IPS-15b (cell line): ENCODE measurements around the gene SH3RF1.

Experiments
- H3K27me3 ChIP-seq: one replicate; pipeline ENCODE4 v1.6.1; 2013; ENCODE audit warnings: low read length; ENCODE audit not compliant: control insufficient read depth, insufficient read depth
- H3K36me3 ChIP-seq: one replicate; pipeline ENCODE4 v1.6.1; 2013; ENCODE audit warnings: low read length; ENCODE audit not compliant: control insufficient read depth, insufficient read depth
- H3K4me1 ChIP-seq: one replicate; pipeline ENCODE4 v1.6.1; 2013; ENCODE audit warnings: mild to moderate bottlenecking, low read length; ENCODE audit not compliant: control insufficient read depth, insufficient read depth
- H3K4me3 ChIP-seq: one replicate; pipeline ENCODE4 v1.5.1; 2013; ENCODE audit warnings: low read depth, low read length
- H3K9ac ChIP-seq: one replicate; pipeline ENCODE4 v1.6.1; 2013; ENCODE audit warnings: low read depth, mild to moderate bottlenecking, low read length
- H3K9me3 ChIP-seq: one replicate; pipeline ENCODE4 v1.6.1; 2013; ENCODE audit warnings: mild to moderate bottlenecking, low read length; ENCODE audit not compliant: control insufficient read depth, insufficient read depth

Gene SH3RF1

DNA sequence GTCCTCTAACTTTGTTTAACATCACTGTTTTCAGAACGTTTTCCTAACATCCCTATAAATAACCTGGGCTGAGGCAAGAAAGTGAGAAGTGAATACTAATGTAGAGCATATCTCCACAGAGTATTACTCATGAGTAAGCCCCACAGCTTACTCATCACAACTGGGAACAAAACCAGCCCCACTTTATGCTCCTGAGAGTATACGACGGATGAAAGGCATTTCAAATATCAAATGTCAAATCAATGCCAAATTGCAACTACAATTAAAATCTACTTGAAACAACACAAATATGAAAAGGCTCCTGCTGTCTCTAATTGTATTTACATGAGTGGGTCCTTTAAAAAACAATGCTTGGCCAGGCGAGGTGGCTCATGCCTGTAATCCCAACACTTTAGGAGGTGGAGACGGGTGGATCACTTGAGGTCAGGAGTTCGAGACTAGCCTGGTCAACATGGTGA lies 41.2 kb downstream of the SH3RF1 start:
- peaks cover 2% of the 10 kb centered on the region for H3K4me1 ChIP-seq
- H3K9me3 ChIP-seq: no peaks in the 10 kb centered on the region
- no peaks in the 10 kb centered on the region for H3K36me3 ChIP-seq
- no peak overlapping the region for H3K4me3 ChIP-seq
- no peak overlapping the region for H3K9ac ChIP-seq
- no peaks in the 10 kb centered on the region for H3K27me3 ChIP-seq

DNA sequence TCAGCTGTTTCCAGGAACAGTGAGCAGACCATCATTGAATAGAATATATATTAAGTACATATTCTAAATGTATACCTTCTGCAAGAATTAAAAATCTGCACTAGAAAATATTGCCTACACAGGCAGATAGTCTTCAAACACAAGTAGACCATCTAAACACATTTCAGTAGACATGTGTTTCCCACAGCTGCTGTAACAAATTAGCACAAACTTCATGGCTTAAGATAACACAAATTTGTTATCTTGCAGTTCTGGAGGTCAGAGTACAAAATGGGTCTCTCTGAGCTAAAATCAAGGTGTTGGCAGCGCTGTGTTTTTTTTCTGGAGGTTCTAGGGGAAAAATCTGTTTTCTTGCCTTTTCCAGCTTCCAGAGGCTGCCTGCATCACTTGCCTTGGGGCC lies 42.7 kb downstream of the SH3RF1 start:
- H3K4me1 ChIP-seq: peaks cover 2% of the 10 kb centered on the region
- H3K27me3 ChIP-seq: no peaks in the 10 kb centered on the region
- no peaks in the 10 kb centered on the region for H3K9me3 ChIP-seq
- H3K9ac ChIP-seq: no peak overlapping the region
- no peaks in the 10 kb centered on the region for H3K36me3 ChIP-seq
- H3K4me3 ChIP-seq: no peak overlapping the region

- Histone ChIP-seq H3K9ac (no peak overlapping the region), H3K4me1 (peaks cover 2% of the 10 kb centered on the region), H3K4me3 (no peak overlapping the region), H3K36me3 (no peaks in the 10 kb centered on the region), H3K9me3 (no peaks in the 10 kb centered on the region), H3K27me3 (no peaks in the 10 kb centered on the region)
Measured at GRCh38 chr4:169226565-169226964, 44.2 kb downstream of the SH3RF1 start.

- Histone ChIP-seq H3K9ac (no peak overlapping the region), H3K4me3 (no peak overlapping the region), H3K27me3 (no peaks in the 10 kb centered on the region), H3K36me3 (no peaks in the 10 kb centered on the region), H3K9me3 (no peaks in the 10 kb centered on the region), H3K4me1 (peaks cover 2% of the 10 kb centered on the region)
Measured at GRCh38 chr4:169225812-169226211, 44.9 kb downstream of the SH3RF1 start.

GRCh38 chr4:169225058-169225751 lies 45.6 kb downstream of the SH3RF1 start:
- H3K9me3 ChIP-seq: no peaks in the 10 kb centered on the region
- no peak overlapping the region for H3K4me3 ChIP-seq
- H3K9ac ChIP-seq: no peak overlapping the region
- H3K4me1 ChIP-seq: peaks cover 2% of the 10 kb centered on the region
- H3K27me3 ChIP-seq: no peaks in the 10 kb centered on the region
- no peaks in the 10 kb centered on the region for H3K36me3 ChIP-seq

GRCh38 chr4:169222761-169223160 lies 48.0 kb downstream of the SH3RF1 start:
- Histone ChIP-seq H3K36me3 (no peaks in the 10 kb centered on the region), H3K9me3 (no peaks in the 10 kb centered on the region), H3K4me3 (no peak overlapping the region), H3K9ac (no peak overlapping the region), H3K27me3 (no peaks in the 10 kb centered on the region), H3K4me1 (peaks cover 2% of the 10 kb centered on the region)

GRCh38 chr4:169221662-169222061 lies 49.1 kb downstream of the SH3RF1 start:
- no peaks in the 10 kb centered on the region for H3K9me3 ChIP-seq
- no peaks in the 10 kb centered on the region for H3K27me3 ChIP-seq
- H3K36me3 ChIP-seq: no peaks in the 10 kb centered on the region
- H3K4me3 ChIP-seq: no peak overlapping the region
- peaks cover 2% of the 10 kb centered on the region for H3K4me1 ChIP-seq
- no peak overlapping the region for H3K9ac ChIP-seq

DNA sequence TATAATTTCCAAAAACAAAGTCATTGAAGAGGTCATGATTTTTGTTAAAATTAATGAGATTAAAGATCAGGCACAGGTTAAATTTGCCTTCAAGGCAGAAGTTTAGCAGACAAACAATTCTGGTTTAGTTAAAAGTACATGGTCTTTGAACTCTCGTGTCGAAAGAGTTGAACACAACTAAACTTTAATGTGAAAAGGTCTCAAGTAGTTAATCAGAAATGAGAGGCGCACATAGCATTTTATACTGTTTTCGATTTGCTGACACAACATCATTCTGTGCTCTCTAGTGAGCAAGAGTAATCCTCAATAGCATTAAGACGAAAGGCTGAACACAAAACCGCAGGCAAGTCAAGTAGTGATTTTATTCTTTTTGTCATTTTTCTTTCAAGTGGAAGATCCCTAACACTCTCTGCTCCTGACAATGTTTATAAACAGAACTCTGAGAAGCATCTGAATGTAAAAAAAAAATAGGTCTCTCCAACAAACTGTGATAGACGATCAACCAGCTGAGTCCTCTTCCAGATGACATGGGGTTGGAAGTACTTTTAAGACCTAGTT lies 49.8 kb downstream of the SH3RF1 start:
- no peaks in the 10 kb centered on the region for H3K36me3 ChIP-seq
- no peak overlapping the region for H3K4me3 ChIP-seq
- H3K4me1 ChIP-seq: peaks cover 2% of the 10 kb centered on the region
- no peaks in the 10 kb centered on the region for H3K9me3 ChIP-seq
- H3K27me3 ChIP-seq: no peaks in the 10 kb centered on the region
- H3K9ac ChIP-seq: no peak overlapping the region

DNA sequence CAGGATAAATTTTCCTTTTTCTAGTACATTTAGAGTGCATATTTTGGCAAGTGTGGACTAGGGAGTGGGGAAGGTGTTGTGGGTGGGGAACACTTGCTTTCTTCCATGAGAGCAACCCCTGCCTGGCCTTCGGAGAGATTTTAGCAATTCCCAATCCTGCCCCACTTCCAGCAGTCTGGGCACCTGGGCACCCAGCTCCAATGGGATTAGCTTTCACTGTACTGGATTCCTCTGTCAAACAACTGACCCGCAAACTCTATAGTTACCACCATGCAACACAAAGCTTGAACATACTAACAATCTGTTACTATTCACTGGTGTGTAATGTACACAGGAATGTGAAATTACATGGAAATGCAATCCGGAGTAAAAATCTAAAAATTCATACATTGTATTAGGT lies 50.3 kb downstream of the SH3RF1 start:
- H3K9me3 ChIP-seq: no peaks in the 10 kb centered on the region
- no peak overlapping the region for H3K4me3 ChIP-seq
- no peak overlapping the region for H3K9ac ChIP-seq
- H3K27me3 ChIP-seq: no peaks in the 10 kb centered on the region
- H3K36me3 ChIP-seq: no peaks in the 10 kb centered on the region
- peaks cover 2% of the 10 kb centered on the region for H3K4me1 ChIP-seq

- Histone ChIP-seq H3K4me3 (no peak overlapping the region), H3K9ac (no peak overlapping the region)
Measured at GRCh38 chr4:169219440-169219839, 51.3 kb downstream of the SH3RF1 start.

GRCh38 chr4:169215656-169216055 lies 55.1 kb downstream of the SH3RF1 start:
- Histone ChIP-seq H3K4me1 (no peaks in the 10 kb centered on the region), H3K4me3 (no peak overlapping the region), H3K36me3 (no peaks in the 10 kb centered on the region), H3K27me3 (no peaks in the 10 kb centered on the region), H3K9me3 (no peaks in the 10 kb centered on the region), H3K9ac (no peak overlapping the region)

More at GRCh38 chr4:169219440-169219839, 51.3 kb downstream of the SH3RF1 start:
- no peaks in the 10 kb centered on the region for H3K9me3 ChIP-seq
- H3K27me3 ChIP-seq: no peaks in the 10 kb centered on the region
- no peaks in the 10 kb centered on the region for H3K36me3 ChIP-seq
- no peaks in the 10 kb centered on the region for H3K4me1 ChIP-seq

GRCh38 chr4:169212981-169213380 lies 57.8 kb downstream of the SH3RF1 start:
- Histone ChIP-seq H3K9me3 (no peaks in the 10 kb centered on the region), H3K4me1 (peaks cover 7% of the 10 kb centered on the region), H3K4me3 (no peak overlapping the region), H3K9ac (no peak overlapping the region), H3K36me3 (no peaks in the 10 kb centered on the region), H3K27me3 (no peaks in the 10 kb centered on the region)
